ENCODE data around the gene ANO3. TPM values are rescaled to one million over a fixed set of nuclear protein-coding genes. Genes with fewer than 3 reads are reported as not detected.

ANO3 gene
- total and polyA plus RNA-seq, 2 of the 8 experiments (the other 6 are each of a cell fraction or from before 2014, with no cell fraction given), result not detected

DNA sequence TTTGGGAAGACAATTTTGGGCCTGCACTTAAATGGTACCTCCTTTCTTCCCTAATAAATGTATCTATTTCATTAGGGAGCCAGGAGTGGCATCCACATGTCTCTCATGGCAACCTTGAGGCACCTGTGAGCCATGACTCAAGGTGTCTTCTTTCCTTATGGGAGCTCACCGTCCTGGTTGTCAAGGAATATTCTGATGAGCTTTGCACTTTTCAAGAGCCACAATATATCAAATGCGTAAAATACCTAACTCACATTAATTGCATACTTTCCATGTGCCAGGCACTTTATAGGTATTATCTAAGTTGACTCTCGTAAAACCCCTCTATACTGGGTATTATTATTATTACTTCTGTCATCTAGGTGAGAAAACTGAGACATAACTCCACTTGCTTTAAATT is 207.6 kb downstream of the ANO3 start:
- H3K4me2 ChIP-seq (ENCODE audit: insufficient read depth in 1 of 2, low read depth in 2 of 2, low read length in 2 of 2), result no peak overlapping the region
- no peaks in the 10 kb centered on the region for H4K20me1 ChIP-seq (replicated peaks in 1 of 2; ENCODE audit: control insufficient read depth in 1 of 2, insufficient read depth in 2 of 2, low read length in 2 of 2)
- no peak overlapping the region for H2BK5ac ChIP-seq (ENCODE audit: low read depth, low read length)
- no peak overlapping the region for H2BK12ac ChIP-seq (ENCODE audit: low read depth, low read length)
- H3K14ac ChIP-seq (ENCODE audit: insufficient read length), result no peak overlapping the region
- no peak overlapping the region for H2AFZ ChIP-seq (ENCODE audit: low read length)
- DNase-seq (ENCODE audit: low read depth in 1 of 2, low spot score in 2 of 2), result no peak
- H3K56ac ChIP-seq (replicated peaks; ENCODE audit: insufficient read length, low read depth, low read length), result no peak overlapping the region
- no peak overlapping the region for H2AK5ac ChIP-seq (ENCODE audit: low read depth, low read length)
- no peaks in the 10 kb centered on the region for H3K9me3 ChIP-seq (ENCODE audit: insufficient read depth in 2 of 2, low read depth in 1 of 2, low read length in 1 of 2)
- H3K23me2 ChIP-seq (ENCODE audit: low read depth, low read length), result no peaks in the 10 kb centered on the region
- no peak overlapping the region for H3K27ac ChIP-seq (ENCODE audit: low read depth, low read length)
- no peaks in the 10 kb centered on the region for H3K79me2 ChIP-seq (ENCODE audit: control insufficient read depth in 1 of 2, insufficient read depth in 2 of 2, low read length in 2 of 2)
- no peak overlapping the region for H4K5ac ChIP-seq (ENCODE audit: insufficient read length, low read depth, low read length)
- no peak overlapping the region for H4K91ac ChIP-seq (replicated peaks; ENCODE audit: insufficient read length, low read length)
- no peak overlapping the region for H3K4me3 ChIP-seq (ENCODE audit: extremely low read depth in 1 of 4, insufficient read depth in 2 of 4, low read depth in 3 of 4, low read length in 4 of 4)
- H2BK120ac ChIP-seq (replicated peaks; ENCODE audit: low read depth, low read length), result no peak overlapping the region
- no peak overlapping the region for H4K8ac ChIP-seq (ENCODE audit: extremely low read depth, insufficient read depth, low read length)
- no peaks in the 10 kb centered on the region for H3K79me1 ChIP-seq (ENCODE audit: low read depth, low read length)
- no peak overlapping the region for H3K4ac ChIP-seq (replicated peaks; ENCODE audit: insufficient read length, low read depth, low read length)
- no peaks in the 10 kb centered on the region for H3K4me1 ChIP-seq (replicated peaks in 1 of 4; ENCODE audit: control insufficient read depth in 3 of 4, insufficient read depth in 4 of 4, low read length in 3 of 4)
- no peak overlapping the region for H2BK15ac ChIP-seq (ENCODE audit: low read length)
- CTCF ChIA-PET (ENCODE audit: partially characterized antibody), result no interaction called here
- H3K36me3 ChIP-seq (ENCODE audit: control insufficient read depth in 2 of 4, insufficient read depth in 4 of 4, low read length in 3 of 4), result no peaks in the 10 kb centered on the region
- no peak overlapping the region for H3K18ac ChIP-seq (ENCODE audit: extremely low read depth, low read length)
- H3K23ac ChIP-seq (ENCODE audit: insufficient read length), result no peak overlapping the region
- no peak for FAIRE-seq
- 90% methylated on average over 3 of the region's 3 CpGs; no CpG with 5 or more reads in 1 of the 2 experiments for WGBS, 2 experiments (ENCODE audit: extremely low coverage in 1 of 2, insufficient coverage in 1 of 2, insufficient read length in 1 of 2, insufficient replicate concordance in 2 of 2, low coverage in 1 of 2, low lambda C conversion rate in 2 of 2, missing lambda C conversion rate in 1 of 2)
- H3K9ac ChIP-seq (replicated peaks in 1 of 4; ENCODE audit: extremely low read depth in 1 of 4, low read depth in 3 of 4, low read length in 3 of 4), result no peak overlapping the region
- H2BK20ac ChIP-seq (ENCODE audit: low read length), result no peak overlapping the region
- POLR2A ChIA-PET (ENCODE audit: partially characterized antibody), result no interaction called here
- H3K27me3 ChIP-seq (replicated peaks in 1 of 4; ENCODE audit: control insufficient read depth in 3 of 4, extremely low read depth in 1 of 4, insufficient read depth in 3 of 4, low read length in 3 of 4), result no peaks in the 10 kb centered on the region
- no peak for TF ChIP-seq HDAC6 (IDR thresholded peaks at IDR 0.05; ENCODE audit: low read depth, low read length)
- no peak for TF ChIP-seq TEAD4 (IDR thresholded peaks at IDR 0.05; ENCODE audit: low read depth, low read length)
